Activated T-helper 1 cell treated with anti-CD3 and anti-CD28 coated beads, Interleukin-12 subunit alpha, Interleukin-12 subunit beta, Interleukin-2, Interleukin-4 antibody, amounts not matched to agents 30 ng/mL and 10 ng/mL and 1 ng/mL, durations not matched to agents 14 hours and 24 hours and 36 hours (primary cell): ENCODE measurements around the gene BANP. TPM values are rescaled to one million over a fixed set of nuclear protein-coding genes. Genes with fewer than 3 reads are reported as not detected.
"Not testable (repeated sequence)": the region's sequence is repeated elsewhere in the genome, so short reads cannot be mapped to it uniquely, and the experiment has no call there.

ENCODE experiments used
- DNase-seq: peaks from one replicate; pipeline ENCODE4 v3.0.0; 2021; ENCODE audit warnings: low spot score
- H3K27ac Mint-ChIP-seq: one replicate; pipeline ENCODE4 v1.8.0; 2021; ENCODE audit warnings: mild to moderate bottlenecking, mixed read lengths
- H3K27me3 Mint-ChIP-seq: one replicate; pipeline ENCODE4 v1.8.0; 2022; ENCODE audit warnings: mild to moderate bottlenecking, moderate library complexity, mixed read lengths; ENCODE audit not compliant: insufficient read depth
- H3K36me3 Mint-ChIP-seq: one replicate; pipeline ENCODE4 v1.8.0; 2021; ENCODE audit warnings: low read depth, mixed read lengths
- H3K4me1 Mint-ChIP-seq: one replicate; pipeline ENCODE4 v1.8.0; 2021; ENCODE audit warnings: low read depth, mixed read lengths
- H3K4me3 Mint-ChIP-seq: one replicate; pipeline ENCODE4 v1.8.0; 2021; ENCODE audit warnings: mild to moderate bottlenecking, moderate library complexity, mixed read lengths
- H3K9me3 Mint-ChIP-seq: one replicate; pipeline ENCODE4 v1.8.0; 2021; ENCODE audit warnings: mixed read lengths
- intact Hi-C: fragments of 100-400 bp; cut with micrococcal nuclease; formaldehyde crosslinking; loops from one replicate; pipeline ENCODE4 v1.15.1; 2024
- total RNA-seq: library from RNA; stranded (reverse); gene quantifications from 2 replicates; pipeline ENCODE4 v1.2.3, GENCODE V29; 2022

Gene BANP
- total RNA-seq, 1 donor from 2014 or later: 35.5 TPM

- DNase-seq, H3K9me3 Mint-ChIP-seq, H3K4me3 Mint-ChIP-seq, H3K36me3 Mint-ChIP-seq, H3K27me3 Mint-ChIP-seq, intact Hi-C loops, H3K4me1 Mint-ChIP-seq, H3K27ac Mint-ChIP-seq: not testable (repeated sequence)
These were observed 92.9 kb downstream of the BANP start for GRCh38 chr16:88044121-88044581.

- DNase-seq, H3K27me3 Mint-ChIP-seq, H3K9me3 Mint-ChIP-seq, H3K4me3 Mint-ChIP-seq, H3K4me1 Mint-ChIP-seq, H3K27ac Mint-ChIP-seq, intact Hi-C loops: not testable (repeated sequence)
- H3K36me3 Mint-ChIP-seq: peaks cover 14% of the 10 kb centered on the region
These were observed 94.1 kb downstream of the BANP start for GRCh38 chr16:88045361-88045760.

- no peaks in the 10 kb centered on the region for H3K4me1 Mint-ChIP-seq
- H3K27ac Mint-ChIP-seq: no peak overlapping the region
- no peak for DNase-seq
- no peaks in the 10 kb centered on the region for H3K27me3 Mint-ChIP-seq
- H3K36me3 Mint-ChIP-seq: peaks cover 14% of the 10 kb centered on the region
- H3K9me3 Mint-ChIP-seq: no peaks in the 10 kb centered on the region
- no peak overlapping the region for H3K4me3 Mint-ChIP-seq
- intact Hi-C loops: no loop called here
These were observed 94.6 kb downstream of the BANP start for GRCh38 chr16:88045820-88046303.

GRCh38 chr16:88047462-88047861 lies 96.2 kb downstream of the BANP start:
- intact Hi-C loops: no loop called here
- Mint-ChIP-seq H3K27me3 (no peaks in the 10 kb centered on the region), H3K9me3 (no peaks in the 10 kb centered on the region), H3K27ac (no peak overlapping the region), H3K36me3 (peaks cover 14% of the 10 kb centered on the region), H3K4me1 (no peaks in the 10 kb centered on the region), H3K4me3 (no peak overlapping the region)
- DNase-seq: no peak

- intact Hi-C loops: no loop called here
- H3K36me3 Mint-ChIP-seq: peaks cover 14% of the 10 kb centered on the region
- H3K27me3 Mint-ChIP-seq: no peaks in the 10 kb centered on the region
- no peaks in the 10 kb centered on the region for H3K4me1 Mint-ChIP-seq
- no peak for DNase-seq
- no peak overlapping the region for H3K4me3 Mint-ChIP-seq
- no peak overlapping the region for H3K27ac Mint-ChIP-seq
- H3K9me3 Mint-ChIP-seq: no peaks in the 10 kb centered on the region
These were observed 97.8 kb downstream of the BANP start for GRCh38 chr16:88048985-88049384.

GRCh38 chr16:88049561-88050545 lies 98.6 kb downstream of the BANP start:
- Mint-ChIP-seq H3K4me3 (no peak overlapping the region), H3K9me3 (no peaks in the 10 kb centered on the region), H3K36me3 (peaks cover 14% of the 10 kb centered on the region), H3K27ac (no peak overlapping the region), H3K27me3 (no peaks in the 10 kb centered on the region), H3K4me1 (no peaks in the 10 kb centered on the region)
- DNase-seq: no peak
- intact Hi-C loops: no loop called here

GRCh38 chr16:88050952-88051660 lies 99.9 kb downstream of the BANP start:
- no peaks in the 10 kb centered on the region for H3K27me3 Mint-ChIP-seq
- no peak overlapping the region for H3K4me3 Mint-ChIP-seq
- no peak overlapping the region for H3K27ac Mint-ChIP-seq
- intact Hi-C loops: no loop called here
- H3K36me3 Mint-ChIP-seq: peaks cover 14% of the 10 kb centered on the region
- H3K4me1 Mint-ChIP-seq: no peaks in the 10 kb centered on the region
- H3K9me3 Mint-ChIP-seq: no peaks in the 10 kb centered on the region
- no peak for DNase-seq

GRCh38 chr16:88052661-88053060 lies 101.4 kb downstream of the BANP start:
- peaks cover 13% of the 10 kb centered on the region for H3K36me3 Mint-ChIP-seq
- H3K9me3 Mint-ChIP-seq: no peaks in the 10 kb centered on the region
- DNase-seq: no peak
- H3K4me1 Mint-ChIP-seq: no peaks in the 10 kb centered on the region
- intact Hi-C loops: no loop called here
- no peak overlapping the region for H3K4me3 Mint-ChIP-seq
- H3K27me3 Mint-ChIP-seq: no peaks in the 10 kb centered on the region
- H3K27ac Mint-ChIP-seq: no peak overlapping the region

GRCh38 chr16:88053479-88053878 lies 102.2 kb downstream of the BANP start:
- H3K27me3 Mint-ChIP-seq, DNase-seq, H3K9me3 Mint-ChIP-seq, H3K27ac Mint-ChIP-seq, intact Hi-C loops, H3K4me1 Mint-ChIP-seq, H3K4me3 Mint-ChIP-seq, H3K36me3 Mint-ChIP-seq: not testable (repeated sequence)

GRCh38 chr16:88055356-88055755 lies 104.1 kb downstream of the BANP start:
- Mint-ChIP-seq H3K9me3 (no peaks in the 10 kb centered on the region), H3K27me3 (no peaks in the 10 kb centered on the region), H3K36me3 (no peaks in the 10 kb centered on the region), H3K27ac (no peak overlapping the region), H3K4me1 (no peaks in the 10 kb centered on the region), H3K4me3 (no peak overlapping the region)
- intact Hi-C loops: no loop called here
- no peak for DNase-seq

GRCh38 chr16:88056212-88056611 lies 105.0 kb downstream of the BANP start:
- Mint-ChIP-seq H3K27ac (no peak overlapping the region), H3K4me1 (no peaks in the 10 kb centered on the region), H3K9me3 (no peaks in the 10 kb centered on the region), H3K27me3 (no peaks in the 10 kb centered on the region), H3K36me3 (no peaks in the 10 kb centered on the region), H3K4me3 (no peak overlapping the region)
- intact Hi-C loops: no loop called here
- no peak for DNase-seq

GRCh38 chr16:88057656-88058055 lies 106.4 kb downstream of the BANP start:
- no peaks in the 10 kb centered on the region for H3K9me3 Mint-ChIP-seq
- no peak overlapping the region for H3K4me3 Mint-ChIP-seq
- no peak overlapping the region for H3K27ac Mint-ChIP-seq
- H3K4me1 Mint-ChIP-seq: no peaks in the 10 kb centered on the region
- DNase-seq: no peak
- no peaks in the 10 kb centered on the region for H3K27me3 Mint-ChIP-seq
- intact Hi-C loops: no loop called here
- H3K36me3 Mint-ChIP-seq: no peaks in the 10 kb centered on the region

GRCh38 chr16:88058136-88058535 lies 106.9 kb downstream of the BANP start:
- Mint-ChIP-seq H3K4me1 (no peaks in the 10 kb centered on the region), H3K27me3 (no peaks in the 10 kb centered on the region), H3K36me3 (no peaks in the 10 kb centered on the region), H3K9me3 (no peaks in the 10 kb centered on the region), H3K4me3 (no peak overlapping the region), H3K27ac (no peak overlapping the region)
- intact Hi-C loops: no loop called here
- no peak for DNase-seq
